Measurements from ENCODE around the gene OXA1L.
"Not testable (repeated sequence)": the region's sequence is repeated elsewhere in the genome, so short reads cannot be mapped to it uniquely, and the experiment has no call there.

The OXA1L gene

DNA sequence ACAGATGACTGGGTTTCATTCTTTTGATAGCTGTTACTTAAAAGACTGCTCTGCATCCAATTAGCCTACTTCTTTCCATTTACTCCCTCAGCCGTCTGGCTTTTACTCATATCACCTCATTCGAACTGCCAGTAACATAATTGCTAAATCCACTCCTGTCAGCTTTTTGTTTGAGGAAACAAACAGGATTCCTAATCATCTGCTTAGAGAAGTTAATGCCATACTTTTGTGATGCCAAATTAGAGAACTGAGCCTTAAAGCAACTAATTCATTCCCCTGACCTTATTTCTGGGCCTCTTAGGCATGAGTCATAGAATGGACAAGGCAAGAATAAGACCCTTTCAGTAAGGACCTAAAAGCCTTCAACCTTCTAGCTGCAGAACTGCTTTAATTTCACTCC lies 2.9 kb downstream of the OXA1L start:
- no peak for DNase-seq (ENCODE audit: low read depth)

DNA sequence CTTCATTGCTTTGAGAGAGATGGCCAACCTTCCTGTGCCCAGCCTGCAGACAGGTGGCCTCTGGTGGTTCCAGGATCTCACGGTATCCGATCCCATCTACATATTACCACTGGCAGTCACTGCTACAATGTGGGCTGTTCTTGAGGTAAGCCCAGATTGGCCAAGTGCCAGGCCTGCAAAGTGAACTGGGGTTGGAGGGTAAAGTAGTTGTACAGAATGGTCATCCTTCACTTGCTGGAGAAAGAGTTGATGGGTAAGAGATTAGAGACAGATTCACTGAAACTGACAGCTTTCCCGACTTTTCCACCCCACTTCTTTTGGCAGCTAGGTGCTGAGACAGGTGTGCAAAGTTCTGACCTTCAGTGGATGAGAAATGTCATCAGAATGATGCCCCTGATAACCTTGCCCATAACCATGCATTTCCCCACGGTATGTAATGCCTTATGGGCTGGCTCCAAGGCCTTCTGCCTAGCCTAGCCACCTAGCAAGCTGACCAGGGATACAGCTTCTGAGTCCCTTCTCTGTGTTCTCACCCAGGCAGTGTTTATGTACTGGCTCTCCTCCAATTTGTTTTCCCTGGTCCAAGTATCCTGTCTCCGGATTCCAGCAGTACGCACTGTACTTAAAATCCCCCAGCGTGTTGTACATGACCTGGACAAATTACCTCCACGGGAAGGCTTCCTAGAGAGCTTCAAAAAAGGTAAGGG lies 4.1 kb downstream of the OXA1L start:
- no peak for DNase-seq (ENCODE audit: low read depth)

DNA sequence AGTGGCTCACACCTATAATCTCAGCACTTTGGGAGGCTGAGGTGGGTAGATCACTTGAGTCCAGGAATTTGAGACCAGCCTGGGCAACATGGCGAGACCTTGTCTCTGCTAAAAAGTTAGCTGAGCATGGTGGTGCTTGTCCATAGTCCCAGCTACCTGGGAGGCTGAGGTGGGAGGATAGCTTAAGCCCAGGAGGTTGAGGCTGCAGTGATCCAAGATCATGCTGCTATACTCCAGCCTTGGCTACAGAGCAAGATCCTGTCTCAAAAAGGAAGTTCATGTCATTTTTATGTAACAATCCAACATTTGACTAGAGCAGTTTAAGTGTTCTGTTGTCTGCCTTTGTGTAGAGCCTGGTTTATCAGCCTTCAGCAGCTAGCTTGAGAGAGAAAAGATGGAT lies 6.2 kb downstream of the OXA1L start:
- DNase-seq (ENCODE audit: low read depth), result no peak

DNA sequence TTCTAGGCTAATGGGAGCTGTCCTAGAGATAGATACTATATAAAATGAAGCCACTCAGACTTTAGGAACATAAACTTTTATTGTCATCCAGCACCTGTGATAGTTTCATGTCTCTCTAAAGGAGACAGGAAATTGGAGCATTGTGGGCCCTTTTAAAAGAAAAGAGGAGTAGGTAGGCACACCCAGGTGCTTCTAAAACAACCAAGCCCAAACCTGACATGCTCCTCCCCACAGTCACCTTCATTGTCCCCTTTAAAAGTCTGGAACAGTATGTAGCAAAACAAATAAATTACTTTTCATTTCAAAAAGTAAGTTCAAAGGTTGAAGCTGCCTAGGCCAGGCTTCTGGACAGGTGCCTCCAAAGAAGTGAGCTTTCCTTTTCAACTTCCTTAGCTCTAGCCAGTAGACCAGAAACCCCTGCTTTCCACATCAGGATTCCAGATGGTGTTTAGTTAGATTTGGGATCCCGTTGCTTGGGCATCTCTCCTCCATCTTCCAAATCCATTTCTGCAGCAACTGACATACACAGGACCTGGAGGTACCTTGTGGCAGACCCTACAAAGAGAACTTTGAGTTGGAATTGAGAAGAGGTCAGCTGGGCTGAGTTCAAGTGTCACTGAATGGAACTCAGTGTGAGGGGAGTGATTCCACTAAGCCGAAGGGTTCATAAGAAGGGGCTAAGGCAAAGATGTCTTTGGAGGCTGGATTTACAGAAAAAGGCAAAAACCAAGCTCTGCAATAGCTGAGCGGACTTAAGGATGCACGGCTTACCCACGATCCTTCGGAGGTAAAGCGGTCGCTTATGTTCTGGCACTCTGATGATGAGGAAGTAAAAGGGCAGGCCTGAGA lies 6.9 kb downstream of the OXA1L start:
- no peak for DNase-seq (ENCODE audit: low read depth)

DNA sequence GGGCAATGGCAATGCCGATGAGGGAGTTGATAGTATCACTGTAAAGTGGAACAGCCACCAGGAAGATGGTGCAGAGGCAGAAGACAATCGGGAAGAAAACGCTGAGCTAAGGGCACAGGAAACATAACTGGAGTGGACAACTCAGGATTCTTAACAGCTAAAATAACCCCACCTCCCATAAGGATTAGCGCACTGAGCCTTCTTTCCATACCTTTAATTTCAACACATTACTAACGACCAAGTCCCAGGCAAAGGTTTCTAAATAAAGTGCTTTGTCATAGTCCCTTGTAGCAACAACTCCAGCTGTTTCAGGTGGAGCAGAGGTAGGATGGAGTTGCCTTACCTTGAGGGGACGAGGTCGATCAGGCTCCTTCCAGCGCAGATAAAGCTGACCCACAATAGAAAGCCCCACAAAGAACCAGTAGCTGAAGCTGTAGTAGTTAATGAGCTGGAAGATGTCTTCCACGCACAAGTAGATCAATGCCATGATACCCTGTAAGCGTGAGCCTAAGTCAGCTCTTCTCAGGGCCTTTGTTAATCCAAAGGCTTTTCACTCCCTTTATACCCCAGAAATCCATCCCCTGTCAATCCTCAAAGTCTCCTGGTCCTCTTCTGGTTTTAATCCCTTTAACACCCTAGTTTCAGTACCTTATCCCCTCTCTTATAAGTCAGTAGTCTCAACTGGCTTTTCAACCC lies 7.7 kb downstream of the OXA1L start:
- no peak for DNase-seq (ENCODE audit: low read depth)

DNA sequence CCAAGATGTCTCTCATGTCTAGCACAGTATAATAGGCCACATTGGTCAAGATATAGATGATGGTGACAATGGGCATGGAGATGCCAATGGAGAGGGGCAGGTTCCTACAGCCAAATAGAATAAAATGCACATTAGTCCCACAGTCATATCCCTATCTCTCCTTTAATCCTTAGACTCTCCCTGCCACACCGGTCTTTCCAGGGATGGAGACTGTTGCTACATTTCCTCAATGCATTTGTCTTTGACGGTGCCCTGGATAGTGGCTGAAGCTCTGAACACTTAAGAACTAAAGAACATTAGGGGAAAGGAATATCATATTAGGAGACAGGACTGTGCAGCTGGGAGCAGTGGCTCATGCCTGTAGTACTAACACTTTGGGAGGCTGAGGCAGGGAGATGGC lies 9.7 kb downstream of the OXA1L start:
- no peak for DNase-seq (ENCODE audit: low read depth)

DNA sequence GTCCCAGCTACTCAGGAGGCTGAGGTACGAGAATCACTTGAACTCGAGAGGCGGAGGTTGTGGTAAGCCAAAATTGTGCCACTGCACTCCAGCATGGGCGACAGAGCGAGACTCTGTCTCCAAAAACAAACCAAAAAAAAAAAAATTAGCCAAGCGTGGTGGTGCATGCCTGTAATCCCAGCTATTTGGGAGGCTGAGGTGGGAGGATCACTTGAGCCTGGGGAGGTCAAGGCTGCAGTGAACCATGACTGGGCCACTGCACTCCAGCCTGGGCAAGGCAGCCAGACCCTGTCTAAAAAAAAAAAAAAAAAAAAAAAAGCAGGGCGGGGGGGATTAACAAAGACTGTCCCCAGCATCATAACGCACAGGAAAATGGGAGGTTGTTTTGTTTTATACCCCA lies 10.4 kb downstream of the OXA1L start:
- not testable (repeated sequence) for DNase-seq (ENCODE audit: low read depth)

DNA sequence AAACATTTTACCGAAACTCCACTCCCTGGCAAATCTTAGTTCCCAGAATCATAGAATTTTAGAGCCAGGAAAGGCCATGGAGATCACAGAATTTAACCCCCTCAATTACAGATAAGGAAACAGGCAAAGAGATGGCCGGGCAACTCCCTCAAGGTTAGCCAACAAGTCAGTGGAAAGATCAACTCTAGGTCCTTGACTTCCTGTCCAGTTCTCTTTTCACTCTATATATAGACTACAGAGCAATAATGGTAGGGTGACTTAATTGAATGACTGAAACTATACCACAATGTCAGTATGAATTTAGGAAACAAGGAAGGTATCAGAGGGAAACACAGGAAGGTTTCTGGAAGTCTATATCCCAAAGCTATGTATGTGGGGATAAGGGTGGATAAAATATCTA lies 11.6 kb downstream of the OXA1L start:
- no peak for DNase-seq (ENCODE audit: low read depth)

DNA sequence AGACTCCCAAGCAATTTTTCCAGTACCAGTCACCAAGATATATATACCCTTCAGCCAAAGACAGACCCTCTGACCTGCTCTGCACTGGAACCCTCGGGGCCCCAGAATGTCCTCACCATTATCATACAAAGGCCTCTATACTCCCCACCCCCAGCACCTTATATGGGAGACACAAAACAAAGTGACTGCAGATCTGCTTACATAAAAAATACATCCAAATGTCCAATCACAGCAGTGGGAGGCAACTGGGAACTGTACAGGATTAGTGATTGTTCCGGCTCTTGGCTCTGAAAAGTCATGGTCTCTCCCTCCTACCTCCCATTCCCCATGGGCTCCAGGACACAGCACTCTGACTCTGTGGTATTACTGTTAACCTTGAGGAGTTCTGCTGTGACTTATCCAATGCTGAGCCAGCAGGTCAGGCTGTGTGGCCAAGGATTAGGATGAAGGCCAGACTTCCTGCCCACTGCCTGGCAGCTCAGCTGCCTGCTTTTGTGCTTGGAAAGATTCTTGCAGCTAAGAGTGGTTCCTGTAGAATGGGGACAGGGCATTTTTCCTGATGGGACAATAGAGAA lies 13.7 kb downstream of the OXA1L start:
- no peak for DNase-seq (ENCODE audit: low read depth)

DNA sequence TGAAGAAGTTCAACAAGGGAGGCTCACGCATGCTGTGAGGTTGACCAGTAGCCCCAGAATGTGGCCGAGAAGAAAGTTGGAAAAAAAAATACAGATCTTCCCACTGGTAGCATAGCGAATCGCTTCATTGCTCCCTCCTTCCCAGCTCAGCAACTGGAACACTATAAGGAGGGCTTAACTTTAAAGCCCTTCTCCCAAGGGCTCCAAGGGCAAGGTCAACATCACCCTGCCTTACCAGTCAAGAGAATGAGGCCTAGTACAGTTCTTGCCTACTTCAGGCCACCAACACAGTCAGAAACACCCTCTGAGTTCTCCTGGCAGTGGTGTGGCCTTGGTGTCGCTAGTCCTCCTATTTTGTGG lies 14.4 kb downstream of the OXA1L start:
- no peak for DNase-seq (ENCODE audit: low read depth)

DNA sequence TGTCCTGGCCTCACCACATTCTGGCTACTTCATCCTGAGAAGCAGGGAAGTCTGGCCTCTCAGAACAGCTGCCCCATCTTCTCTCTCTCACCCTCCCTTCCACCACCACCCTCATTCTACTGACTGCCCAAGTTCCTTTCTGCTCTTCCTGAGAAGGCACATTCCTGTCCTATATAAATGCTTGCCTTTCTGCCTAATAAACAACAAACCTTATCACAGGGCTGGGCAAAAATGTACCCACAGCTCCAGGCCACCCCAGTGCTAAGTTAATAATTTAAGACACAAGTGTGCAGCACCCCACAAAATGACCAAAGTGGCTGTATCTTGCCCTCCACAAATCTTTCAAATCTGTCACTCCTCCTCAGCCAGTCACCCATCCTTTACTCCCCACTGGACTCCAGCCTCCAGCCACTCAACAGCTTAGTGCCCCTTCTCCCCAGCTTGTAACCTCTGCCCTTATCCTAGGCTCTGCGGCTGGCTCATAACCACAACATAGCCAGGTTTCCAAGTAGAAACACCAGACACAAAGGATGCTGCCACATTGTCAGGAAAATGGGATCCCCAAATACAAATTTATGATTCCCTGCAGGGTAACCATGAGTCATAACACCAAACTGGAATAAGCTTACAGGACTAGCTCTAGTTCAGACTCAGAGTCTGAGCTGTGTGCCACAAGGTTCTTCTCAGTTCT lies 15.0 kb downstream of the OXA1L start:
- no peak for DNase-seq (ENCODE audit: low read depth)

DNA sequence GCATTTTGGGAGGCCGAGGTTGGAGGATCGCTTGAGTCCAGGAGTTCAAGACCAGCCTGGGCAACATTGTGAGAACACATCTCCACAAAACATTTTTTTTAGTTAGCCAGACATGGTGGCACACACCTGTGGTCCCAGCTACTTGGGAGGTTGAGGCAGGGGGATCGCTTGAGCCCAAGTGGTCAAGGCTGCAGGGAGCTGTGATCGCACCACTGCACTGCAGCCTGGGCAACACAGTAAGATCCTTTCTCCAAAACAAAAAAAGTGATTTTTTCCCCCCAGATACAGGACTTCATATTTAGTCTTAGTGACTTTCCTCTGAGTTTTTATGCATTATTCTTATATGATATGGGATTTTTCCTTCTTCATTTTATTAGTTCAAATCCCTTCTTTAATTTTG lies 20.2 kb downstream of the OXA1L start:
- no peak for DNase-seq (ENCODE audit: low read depth)

DNA sequence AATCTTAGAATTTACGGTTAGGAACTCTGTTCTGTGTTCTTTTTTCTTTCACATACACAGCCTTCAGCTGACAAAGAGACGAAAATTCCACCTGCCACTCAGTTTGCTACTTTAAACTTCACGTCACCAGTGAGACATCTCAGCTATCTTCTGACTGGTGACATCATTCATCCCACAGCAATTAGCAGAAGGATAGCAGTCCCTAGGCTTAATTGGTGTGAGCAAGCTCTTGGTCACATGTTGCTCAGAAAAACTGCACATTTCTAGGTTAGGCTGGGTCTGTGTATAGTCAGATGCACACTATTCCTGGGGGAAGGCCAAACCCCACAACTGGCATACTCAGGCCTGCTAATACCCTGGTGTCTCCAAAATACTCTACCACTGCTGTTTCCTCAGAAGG lies 24.8 kb downstream of the OXA1L start:
- no peak for DNase-seq (ENCODE audit: low read depth)

DNA sequence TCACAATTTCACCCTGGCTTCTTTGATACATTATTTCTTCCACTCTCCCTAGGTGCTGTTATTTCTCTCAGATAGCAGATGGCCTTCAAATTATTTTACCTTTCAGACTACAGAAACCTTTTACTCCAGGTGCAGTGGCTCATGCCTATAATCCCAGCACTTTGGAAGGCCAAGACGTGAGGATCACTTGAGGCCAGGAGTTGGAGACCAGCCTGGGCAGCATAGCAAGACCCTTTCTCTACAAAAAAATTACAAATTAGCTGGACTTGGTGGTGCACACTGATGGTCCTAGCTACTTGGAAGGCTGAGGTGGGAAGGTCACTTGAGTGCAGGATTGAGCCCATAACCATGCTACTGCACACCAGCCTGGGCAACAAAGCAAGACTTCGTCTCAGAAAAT lies 25.7 kb downstream of the OXA1L start:
- DNase-seq (ENCODE audit: low read depth), result no peak

DNA sequence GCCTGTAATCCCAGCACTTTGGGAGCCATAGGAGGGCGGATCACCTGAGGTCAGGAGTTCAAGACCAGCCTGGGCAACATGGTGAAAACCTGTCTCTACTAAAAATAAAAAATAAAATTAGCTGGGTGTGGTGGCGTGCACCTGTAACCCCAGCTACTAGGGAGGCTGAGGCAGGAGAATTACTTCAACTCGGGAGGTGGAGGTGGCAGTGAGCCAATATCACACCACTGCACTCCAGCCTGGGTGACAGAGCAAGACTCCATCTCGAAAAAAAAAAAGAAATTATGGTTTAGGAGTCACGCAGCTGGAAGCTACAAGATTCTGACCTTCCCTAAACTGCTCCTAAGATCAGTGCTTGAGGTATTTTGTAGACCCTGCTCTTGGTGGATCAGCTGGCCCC lies 27.1 kb downstream of the OXA1L start:
- DNase-seq (ENCODE audit: low read depth), result not testable (repeated sequence)

DNA sequence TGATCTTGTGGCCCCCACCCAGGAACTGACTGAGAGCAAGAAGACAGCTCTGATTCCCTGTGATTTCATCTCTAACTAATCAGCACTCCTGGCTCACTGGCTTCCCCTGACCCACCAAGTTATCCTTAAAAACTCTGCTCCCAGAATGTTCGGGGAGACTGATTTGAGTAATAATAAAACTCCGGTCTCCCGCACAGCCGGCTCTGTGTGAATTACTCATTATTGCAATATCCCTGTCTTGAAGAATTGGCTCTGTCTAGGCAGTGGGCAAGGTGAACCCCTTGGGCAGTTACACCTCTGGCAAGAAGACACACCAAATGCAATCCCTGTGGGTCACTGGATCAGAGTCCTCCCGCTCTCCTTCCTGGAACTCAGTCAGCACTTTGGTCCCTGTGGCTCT lies 27.5 kb downstream of the OXA1L start:
- no peak for DNase-seq (ENCODE audit: low read depth)

DNA sequence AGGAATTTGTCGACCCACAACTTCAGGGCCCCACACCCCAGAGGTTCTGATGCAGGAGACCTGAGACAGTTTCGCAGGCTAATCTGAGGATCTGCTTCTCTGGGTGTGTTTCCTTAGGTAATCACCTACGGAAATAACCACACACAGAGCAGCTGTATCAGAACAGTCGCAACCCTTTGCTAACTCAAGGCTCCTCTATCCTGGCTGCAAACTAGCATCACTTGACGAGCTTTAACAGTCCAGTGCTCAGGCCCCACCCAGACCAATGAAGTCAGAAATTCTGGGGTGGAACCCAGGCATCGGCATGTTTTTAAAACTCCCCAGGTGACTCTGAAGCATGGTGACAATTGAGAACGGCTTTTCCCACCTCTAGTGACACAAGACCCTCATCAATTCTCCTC lies 28.1 kb downstream of the OXA1L start:
- no peak for DNase-seq (ENCODE audit: low read depth)

DNA sequence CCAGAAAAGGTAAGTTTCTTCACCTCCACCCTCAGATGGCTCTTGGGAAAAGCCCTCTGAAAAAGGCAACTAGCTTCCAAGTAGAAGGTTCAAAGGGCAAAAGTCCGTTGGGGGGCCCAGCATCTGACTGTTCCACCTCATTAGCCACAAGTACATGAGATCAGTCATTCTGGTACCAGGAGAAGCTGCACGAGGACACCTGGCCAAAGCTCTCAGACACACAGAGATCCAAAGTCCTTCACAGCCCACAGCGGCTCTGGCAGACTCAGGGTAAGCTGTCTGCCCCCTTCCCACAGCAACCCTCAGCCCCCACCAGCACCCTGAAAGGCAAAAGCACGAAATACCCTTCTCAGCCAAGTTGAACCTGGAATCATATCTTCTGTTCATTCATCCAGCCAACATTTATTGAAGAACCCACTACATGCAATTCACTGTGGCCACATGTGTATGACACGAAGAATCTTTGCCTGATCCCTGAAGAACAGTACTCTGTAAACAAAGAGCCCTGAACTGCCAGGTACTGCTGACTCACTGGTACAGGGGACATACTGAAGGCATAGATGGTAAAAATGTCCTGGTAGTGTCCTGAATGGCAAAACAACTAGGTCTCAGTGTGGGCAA lies 29.7 kb downstream of the OXA1L start:
- DNase-seq (ENCODE audit: low read depth), result no peak

DNA sequence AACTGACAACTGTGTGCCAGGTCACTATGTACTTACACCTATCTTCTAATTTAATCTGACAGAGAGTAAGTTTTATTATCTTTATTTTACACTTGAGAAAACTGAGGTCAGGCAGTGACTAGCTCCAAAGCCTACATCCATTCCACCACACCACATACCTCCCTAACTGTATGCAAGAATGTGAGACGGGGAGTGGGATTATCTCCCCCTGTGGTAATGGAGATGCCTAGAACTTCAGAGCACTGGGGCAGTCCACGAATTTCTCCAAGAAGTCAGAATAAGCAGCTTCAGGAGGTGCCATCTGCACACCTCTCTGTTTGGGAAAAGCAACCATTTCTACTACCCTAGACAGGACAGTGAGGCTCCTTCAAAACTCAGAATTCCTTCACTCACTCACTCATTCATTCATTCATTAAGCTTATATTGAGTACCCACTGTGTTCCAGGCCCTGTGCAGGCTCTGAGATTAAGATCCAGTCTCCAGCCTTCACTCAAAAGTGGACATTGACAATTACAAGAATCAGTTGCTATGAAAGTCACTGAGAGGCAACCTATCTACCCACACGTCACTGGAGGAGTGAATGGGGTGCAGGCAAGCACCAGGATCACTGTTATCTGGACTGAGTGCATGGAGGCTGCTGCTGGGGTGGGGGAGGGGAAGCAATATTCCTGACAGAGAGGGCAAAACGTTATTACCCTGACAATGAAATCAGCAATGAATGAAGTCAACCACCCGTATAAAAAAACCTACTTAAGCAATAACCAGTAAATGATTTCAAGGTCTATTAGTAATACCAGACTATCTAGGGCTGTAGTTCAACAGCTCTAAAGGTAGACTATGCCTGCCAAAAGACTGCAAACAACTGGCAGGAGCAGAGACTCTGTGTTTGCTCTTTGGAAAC lies 30.8 kb downstream of the OXA1L start:
- DNase-seq (ENCODE audit: low read depth), result no peak

DNA sequence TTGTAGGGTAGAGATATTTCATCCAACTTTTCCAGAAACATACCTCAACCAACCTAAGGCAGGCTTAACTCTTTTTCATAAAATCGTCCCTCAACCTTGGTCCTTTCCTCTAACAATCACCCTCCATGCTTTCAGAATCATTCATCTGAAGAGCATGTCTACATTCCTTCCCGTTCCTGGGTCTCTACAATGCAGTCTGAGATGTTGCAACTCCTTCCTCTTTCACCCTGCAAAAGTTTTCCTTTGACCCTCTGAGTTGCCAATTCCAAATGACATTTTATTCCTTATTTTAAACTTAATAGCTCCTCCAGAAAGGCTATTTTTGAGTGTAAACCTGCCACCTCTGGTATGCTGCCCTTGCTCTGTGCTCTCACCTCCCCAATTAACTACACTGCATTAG lies 32.0 kb downstream of the OXA1L start:
- no peak for DNase-seq (ENCODE audit: low read depth)

DNA sequence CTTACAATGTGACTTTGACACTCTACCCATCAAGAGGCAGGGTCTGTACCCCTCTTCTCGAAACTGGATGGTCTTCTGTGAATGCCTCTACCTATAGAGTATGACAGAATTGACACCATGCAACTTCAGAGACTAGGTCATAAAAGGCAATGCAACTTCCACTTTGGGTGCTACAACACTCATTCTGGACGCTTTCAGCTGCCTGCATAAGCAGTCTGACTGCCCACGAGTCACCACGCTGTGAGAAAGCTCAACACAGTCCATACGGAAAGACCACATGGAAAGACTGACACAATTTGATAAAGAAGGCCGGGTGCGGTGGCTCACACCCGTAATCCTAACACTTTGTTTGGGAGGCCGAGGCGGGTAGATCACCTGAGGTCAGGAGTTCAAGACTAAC lies 33.9 kb downstream of the OXA1L start:
- DNase-seq (ENCODE audit: low read depth), result no peak
